ENCODE measurements around the gene CDH4.

CDH4 gene

GRCh38 chr20:61557621-61558020 lies 305.6 kb downstream of the CDH4 start:
- no peaks in the 10 kb centered on the region for H3K4me1 ChIP-seq (ENCODE audit: control insufficient read depth in 2 of 2, insufficient read depth in 2 of 2, low read length in 2 of 2)
- H3K27ac ChIP-seq (ENCODE audit: low read depth in 2 of 2, low read length in 2 of 2), result no peak overlapping the region
- no peaks in the 10 kb centered on the region for H3K9me3 ChIP-seq (ENCODE audit: control insufficient read depth in 2 of 2, low read length in 2 of 2)
- H3K36me3 ChIP-seq (ENCODE audit: control insufficient read depth in 2 of 2, insufficient read depth in 2 of 2, low read length in 2 of 2), result no peaks in the 10 kb centered on the region
- no peak overlapping the region for H3K9ac ChIP-seq (ENCODE audit: low read depth in 1 of 2, low read length in 2 of 2)
- no peaks in the 10 kb centered on the region for H3K27me3 ChIP-seq (ENCODE audit: control insufficient read depth in 2 of 2, insufficient read depth in 2 of 2, low read length in 2 of 2)
- no peak overlapping the region for H3K4me3 ChIP-seq (ENCODE audit: low read length in 2 of 2)

- Histone ChIP-seq H3K27ac (ENCODE audit: low read depth in 2 of 2, low read length in 2 of 2) (no peak overlapping the region), H3K4me3 (ENCODE audit: low read length in 2 of 2) (no peak overlapping the region), H3K9me3 (ENCODE audit: control insufficient read depth in 2 of 2, low read length in 2 of 2) (no peaks in the 10 kb centered on the region), H3K36me3 (ENCODE audit: control insufficient read depth in 2 of 2, insufficient read depth in 2 of 2, low read length in 2 of 2) (no peaks in the 10 kb centered on the region), H3K27me3 (ENCODE audit: control insufficient read depth in 2 of 2, insufficient read depth in 2 of 2, low read length in 2 of 2) (no peaks in the 10 kb centered on the region), H3K9ac (ENCODE audit: low read depth in 1 of 2, low read length in 2 of 2) (no peak overlapping the region), H3K4me1 (ENCODE audit: control insufficient read depth in 2 of 2, insufficient read depth in 2 of 2, low read length in 2 of 2) (no peaks in the 10 kb centered on the region)
Measured at GRCh38 chr20:61558726-61559125, 306.7 kb downstream of the CDH4 start.

GRCh38 chr20:61559706-61560315 lies 307.8 kb downstream of the CDH4 start:
- no peaks in the 10 kb centered on the region for H3K4me1 ChIP-seq (ENCODE audit: control insufficient read depth in 2 of 2, insufficient read depth in 2 of 2, low read length in 2 of 2)
- no peaks in the 10 kb centered on the region for H3K36me3 ChIP-seq (ENCODE audit: control insufficient read depth in 2 of 2, insufficient read depth in 2 of 2, low read length in 2 of 2)
- no peaks in the 10 kb centered on the region for H3K9me3 ChIP-seq (ENCODE audit: control insufficient read depth in 2 of 2, low read length in 2 of 2)
- H3K27ac ChIP-seq (ENCODE audit: low read depth in 2 of 2, low read length in 2 of 2), result no peak overlapping the region
- H3K4me3 ChIP-seq (ENCODE audit: low read length in 2 of 2), result no peak overlapping the region
- no peaks in the 10 kb centered on the region for H3K27me3 ChIP-seq (ENCODE audit: control insufficient read depth in 2 of 2, insufficient read depth in 2 of 2, low read length in 2 of 2)
- H3K9ac ChIP-seq (ENCODE audit: low read depth in 1 of 2, low read length in 2 of 2), result no peak overlapping the region

- Histone ChIP-seq H3K36me3 (ENCODE audit: control insufficient read depth in 2 of 2, insufficient read depth in 2 of 2, low read length in 2 of 2) (no peaks in the 10 kb centered on the region), H3K27me3 (ENCODE audit: control insufficient read depth in 2 of 2, insufficient read depth in 2 of 2, low read length in 2 of 2) (no peaks in the 10 kb centered on the region), H3K27ac (ENCODE audit: low read depth in 2 of 2, low read length in 2 of 2) (no peak overlapping the region), H3K4me3 (ENCODE audit: low read length in 2 of 2) (no peak overlapping the region), H3K4me1 (ENCODE audit: control insufficient read depth in 2 of 2, insufficient read depth in 2 of 2, low read length in 2 of 2) (no peaks in the 10 kb centered on the region), H3K9ac (ENCODE audit: low read depth in 1 of 2, low read length in 2 of 2) (no peak overlapping the region), H3K9me3 (ENCODE audit: control insufficient read depth in 2 of 2, low read length in 2 of 2) (no peaks in the 10 kb centered on the region)
Measured at GRCh38 chr20:61560361-61560853, 308.3 kb downstream of the CDH4 start.

DNA sequence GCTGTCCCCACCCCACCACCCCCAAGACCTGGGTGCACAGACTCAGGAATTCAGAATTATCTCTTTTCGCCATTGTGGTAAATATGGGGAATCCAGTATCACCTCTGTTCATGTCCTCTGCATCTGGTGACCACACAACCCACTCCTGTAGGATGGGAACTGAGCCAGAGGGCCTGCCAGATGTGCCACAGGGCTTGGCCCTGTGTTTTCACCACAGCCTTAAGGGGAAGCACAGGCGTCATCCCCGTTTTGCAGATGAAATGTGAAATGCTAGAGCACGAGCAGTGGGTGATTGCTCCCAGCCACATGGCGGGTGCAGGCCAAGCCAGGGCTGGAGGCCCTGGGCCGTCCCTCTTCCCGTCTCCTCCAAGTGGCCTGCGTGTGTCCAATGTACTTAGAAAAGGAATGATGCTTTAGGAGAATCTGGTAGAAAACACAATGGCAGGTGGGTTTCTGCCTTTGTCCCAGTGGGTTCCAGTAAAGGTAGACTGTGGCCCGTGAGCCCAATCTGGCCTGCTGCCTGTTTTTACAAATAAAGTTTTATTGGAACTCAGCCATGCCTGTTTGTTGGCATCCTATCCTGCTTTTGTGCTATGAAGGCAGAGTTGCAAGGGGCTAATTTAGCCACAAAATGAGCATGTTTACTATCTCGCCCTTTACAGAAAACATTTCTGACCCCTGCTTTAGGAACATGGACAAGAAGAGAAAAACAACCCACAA lies 309.2 kb downstream of the CDH4 start:
- Histone ChIP-seq H3K9ac (ENCODE audit: low read depth in 1 of 2, low read length in 2 of 2) (no peak overlapping the region), H3K27me3 (ENCODE audit: control insufficient read depth in 2 of 2, insufficient read depth in 2 of 2, low read length in 2 of 2) (no peaks in the 10 kb centered on the region), H3K4me3 (ENCODE audit: low read length in 2 of 2) (no peak overlapping the region), H3K36me3 (ENCODE audit: control insufficient read depth in 2 of 2, insufficient read depth in 2 of 2, low read length in 2 of 2) (no peaks in the 10 kb centered on the region), H3K4me1 (ENCODE audit: control insufficient read depth in 2 of 2, insufficient read depth in 2 of 2, low read length in 2 of 2) (no peaks in the 10 kb centered on the region), H3K27ac (ENCODE audit: low read depth in 2 of 2, low read length in 2 of 2) (no peak overlapping the region), H3K9me3 (ENCODE audit: control insufficient read depth in 2 of 2, low read length in 2 of 2) (no peaks in the 10 kb centered on the region)

- Histone ChIP-seq H3K4me3 (ENCODE audit: low read length in 2 of 2) (no peak overlapping the region), H3K9ac (ENCODE audit: low read depth in 1 of 2, low read length in 2 of 2) (no peak overlapping the region), H3K27ac (ENCODE audit: low read depth in 2 of 2, low read length in 2 of 2) (no peak overlapping the region), H3K36me3 (ENCODE audit: control insufficient read depth in 2 of 2, insufficient read depth in 2 of 2, low read length in 2 of 2) (no peaks in the 10 kb centered on the region), H3K9me3 (ENCODE audit: control insufficient read depth in 2 of 2, low read length in 2 of 2) (no peaks in the 10 kb centered on the region), H3K27me3 (ENCODE audit: control insufficient read depth in 2 of 2, insufficient read depth in 2 of 2, low read length in 2 of 2) (no peaks in the 10 kb centered on the region), H3K4me1 (ENCODE audit: control insufficient read depth in 2 of 2, insufficient read depth in 2 of 2, low read length in 2 of 2) (no peaks in the 10 kb centered on the region)
Measured at GRCh38 chr20:61562491-61562890, 310.4 kb downstream of the CDH4 start.

GRCh38 chr20:61562897-61563504 lies 310.9 kb downstream of the CDH4 start:
- Histone ChIP-seq H3K9ac (ENCODE audit: low read depth in 1 of 2, low read length in 2 of 2) (no peak overlapping the region), H3K4me1 (ENCODE audit: control insufficient read depth in 2 of 2, insufficient read depth in 2 of 2, low read length in 2 of 2) (no peaks in the 10 kb centered on the region), H3K27me3 (ENCODE audit: control insufficient read depth in 2 of 2, insufficient read depth in 2 of 2, low read length in 2 of 2) (no peaks in the 10 kb centered on the region), H3K27ac (ENCODE audit: low read depth in 2 of 2, low read length in 2 of 2) (no peak overlapping the region), H3K9me3 (ENCODE audit: control insufficient read depth in 2 of 2, low read length in 2 of 2) (no peaks in the 10 kb centered on the region), H3K36me3 (ENCODE audit: control insufficient read depth in 2 of 2, insufficient read depth in 2 of 2, low read length in 2 of 2) (no peaks in the 10 kb centered on the region), H3K4me3 (ENCODE audit: low read length in 2 of 2) (no peak overlapping the region)

DNA sequence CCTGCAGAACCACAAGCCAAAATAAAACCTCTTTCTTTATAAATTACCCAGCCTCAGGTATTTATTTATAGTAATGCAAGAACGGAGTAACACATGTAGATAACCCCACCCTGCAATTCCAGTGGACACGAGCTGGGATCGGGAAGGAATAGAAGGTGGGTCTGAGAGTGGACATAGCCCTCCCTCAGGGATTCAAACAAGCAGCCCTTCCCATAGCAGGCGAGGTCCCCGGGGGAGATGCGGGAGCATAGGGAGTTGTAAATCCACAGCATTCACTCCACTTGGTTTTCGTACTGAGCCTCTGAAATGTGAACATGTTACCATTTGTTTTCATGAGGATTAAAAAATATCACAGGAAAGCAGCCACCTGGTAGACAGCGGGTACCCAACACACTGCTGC lies 312.6 kb downstream of the CDH4 start:
- Histone ChIP-seq H3K36me3 (ENCODE audit: control insufficient read depth in 2 of 2, insufficient read depth in 2 of 2, low read length in 2 of 2) (no peaks in the 10 kb centered on the region), H3K4me1 (ENCODE audit: control insufficient read depth in 2 of 2, insufficient read depth in 2 of 2, low read length in 2 of 2) (no peaks in the 10 kb centered on the region)

DNA sequence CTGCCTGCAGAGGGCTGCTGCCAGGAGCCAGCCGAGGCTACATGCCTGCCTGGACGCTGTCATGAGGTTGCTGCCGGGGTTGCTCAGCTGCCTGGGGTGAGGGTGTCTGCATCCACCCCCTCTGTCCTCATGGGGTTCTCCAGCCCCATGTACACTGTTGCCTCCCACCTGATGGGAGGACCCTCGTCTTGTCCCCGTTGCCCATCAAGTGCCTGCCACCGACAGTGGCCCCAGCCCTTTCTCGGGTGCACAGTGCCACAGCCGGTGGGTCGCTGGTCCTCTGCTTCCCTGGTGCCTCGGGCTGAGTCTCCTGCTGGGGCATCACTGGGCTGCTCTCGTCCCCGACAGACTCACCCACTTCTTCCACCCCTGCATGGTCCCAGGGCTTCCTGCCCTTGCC lies 313.7 kb downstream of the CDH4 start:
- no peaks in the 10 kb centered on the region for H3K27me3 ChIP-seq (ENCODE audit: control insufficient read depth in 2 of 2, insufficient read depth in 2 of 2, low read length in 2 of 2)
- H3K9me3 ChIP-seq (ENCODE audit: control insufficient read depth in 2 of 2, low read length in 2 of 2), result no peaks in the 10 kb centered on the region
- no peaks in the 10 kb centered on the region for H3K4me1 ChIP-seq (ENCODE audit: control insufficient read depth in 2 of 2, insufficient read depth in 2 of 2, low read length in 2 of 2)
- no peaks in the 10 kb centered on the region for H3K36me3 ChIP-seq (ENCODE audit: control insufficient read depth in 2 of 2, insufficient read depth in 2 of 2, low read length in 2 of 2)
- no peak overlapping the region for H3K27ac ChIP-seq (ENCODE audit: low read depth in 2 of 2, low read length in 2 of 2)
- no peak overlapping the region for H3K4me3 ChIP-seq (ENCODE audit: low read length in 2 of 2)
- H3K9ac ChIP-seq (ENCODE audit: low read depth in 1 of 2, low read length in 2 of 2), result no peak overlapping the region

More for the DNA sequence above, 312.6 kb downstream of the CDH4 start:
- H3K27me3 ChIP-seq (ENCODE audit: control insufficient read depth in 2 of 2, insufficient read depth in 2 of 2, low read length in 2 of 2), result no peaks in the 10 kb centered on the region
- H3K27ac ChIP-seq (ENCODE audit: low read depth in 2 of 2, low read length in 2 of 2), result no peak overlapping the region
- H3K4me3 ChIP-seq (ENCODE audit: low read length in 2 of 2), result no peak overlapping the region
- H3K9ac ChIP-seq (ENCODE audit: low read depth in 1 of 2, low read length in 2 of 2), result no peak overlapping the region
- H3K9me3 ChIP-seq (ENCODE audit: control insufficient read depth in 2 of 2, low read length in 2 of 2), result no peaks in the 10 kb centered on the region

DNA sequence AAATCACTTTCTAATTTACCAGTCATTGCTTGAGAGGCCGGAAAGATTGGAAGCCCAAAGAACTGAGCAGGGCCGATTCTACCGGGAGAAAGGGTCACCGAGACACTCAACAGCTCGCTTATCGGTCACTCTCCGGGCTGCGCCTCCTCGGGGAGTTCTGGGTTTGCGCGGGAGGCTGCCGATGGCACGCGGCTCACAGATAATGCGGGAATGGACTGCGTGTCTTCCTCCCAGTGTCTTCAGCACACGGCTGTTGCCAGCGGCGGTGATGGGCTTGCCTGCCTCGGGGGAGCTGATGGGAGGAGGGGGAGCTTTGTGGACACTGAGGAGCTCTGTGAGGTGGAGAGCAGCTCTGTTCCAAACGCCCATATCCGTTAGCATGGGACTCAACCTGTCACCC lies 314.6 kb downstream of the CDH4 start:
- no peak overlapping the region for H3K4me3 ChIP-seq (ENCODE audit: low read length in 2 of 2)
- H3K36me3 ChIP-seq (ENCODE audit: control insufficient read depth in 2 of 2, insufficient read depth in 2 of 2, low read length in 2 of 2), result no peaks in the 10 kb centered on the region
- H3K4me1 ChIP-seq (ENCODE audit: control insufficient read depth in 2 of 2, insufficient read depth in 2 of 2, low read length in 2 of 2), result no peaks in the 10 kb centered on the region
- H3K27me3 ChIP-seq (ENCODE audit: control insufficient read depth in 2 of 2, insufficient read depth in 2 of 2, low read length in 2 of 2), result no peaks in the 10 kb centered on the region
- H3K9me3 ChIP-seq (ENCODE audit: control insufficient read depth in 2 of 2, low read length in 2 of 2), result no peaks in the 10 kb centered on the region
- no peak overlapping the region for H3K27ac ChIP-seq (ENCODE audit: low read depth in 2 of 2, low read length in 2 of 2)
- no peak overlapping the region for H3K9ac ChIP-seq (ENCODE audit: low read depth in 1 of 2, low read length in 2 of 2)

All from mucosa of rectum (tissue), 2 donors.